Endometrium (tissue), 2 donors: ENCODE results near the gene SFTPA1.
"Not testable (repeated sequence)": the region's sequence is repeated elsewhere in the genome, so short reads cannot be mapped to it uniquely, and the experiment has no call there.

Experiments
- FAIRE-seq: peaks from 2 replicates; lab custom pipeline; 2012; peaks lifted over from hg19 to GRCh38; lab: Jason Lieb, UNC
- donor health status: control.
- donor health status: control.

The SFTPA1 gene

DNA sequence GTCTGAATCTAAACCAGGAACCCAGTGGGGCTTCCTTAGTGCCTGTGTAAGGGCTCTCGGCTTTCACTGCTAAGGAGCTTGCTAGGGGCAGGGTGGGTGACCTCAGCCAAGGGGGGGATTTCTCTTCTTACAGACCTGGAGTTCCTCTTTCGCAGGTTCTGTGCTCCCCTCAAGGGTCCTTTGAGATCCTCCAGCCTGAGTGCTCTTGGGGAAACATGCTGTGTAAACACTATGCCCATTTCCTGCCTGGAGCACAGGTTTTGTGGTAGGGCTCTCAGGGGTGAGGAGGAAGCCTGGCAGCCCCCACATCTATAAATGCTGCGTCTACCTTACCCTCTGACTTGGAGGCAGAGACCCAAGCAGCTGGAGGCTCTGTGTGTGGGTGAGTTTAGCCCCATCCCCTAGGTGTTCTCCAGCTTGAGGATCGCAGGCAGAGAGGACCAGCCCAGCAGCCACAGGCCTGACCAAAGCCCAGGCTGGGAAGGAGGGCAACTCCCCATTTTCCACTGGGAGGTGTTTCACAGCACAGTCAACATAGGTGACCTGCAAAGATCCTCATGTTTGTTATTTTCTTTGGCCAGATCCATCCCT is at the start of gene SFTPA1:
TSS of gene SFTPA1 (plus strand) at position 339 of the 591 bp plus-strand sequence. CDS start 887 bp downstream, outside the sequence.
- no peak for FAIRE-seq

DNA sequence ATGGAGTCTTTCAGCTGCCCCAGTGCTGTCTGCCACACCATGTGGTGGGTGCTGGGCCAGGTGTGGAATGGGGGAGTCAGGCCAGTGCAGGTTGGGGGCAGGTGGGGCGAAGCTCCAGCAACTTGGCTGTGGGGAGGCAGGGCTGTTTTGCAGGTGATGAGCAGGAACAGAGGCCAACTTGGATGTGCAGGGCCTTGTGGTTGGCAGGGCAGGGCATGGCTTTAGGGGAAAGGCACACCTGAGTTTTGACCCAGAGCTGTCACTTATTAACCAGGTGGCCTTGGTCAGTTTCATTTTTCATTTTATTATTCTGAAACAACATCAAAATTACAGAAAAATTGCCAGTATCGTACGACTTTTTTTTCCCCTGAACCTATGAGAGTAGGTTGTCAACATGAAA is 49.5 kb upstream of the SFTPA1 start:
- FAIRE-seq = no peak

DNA sequence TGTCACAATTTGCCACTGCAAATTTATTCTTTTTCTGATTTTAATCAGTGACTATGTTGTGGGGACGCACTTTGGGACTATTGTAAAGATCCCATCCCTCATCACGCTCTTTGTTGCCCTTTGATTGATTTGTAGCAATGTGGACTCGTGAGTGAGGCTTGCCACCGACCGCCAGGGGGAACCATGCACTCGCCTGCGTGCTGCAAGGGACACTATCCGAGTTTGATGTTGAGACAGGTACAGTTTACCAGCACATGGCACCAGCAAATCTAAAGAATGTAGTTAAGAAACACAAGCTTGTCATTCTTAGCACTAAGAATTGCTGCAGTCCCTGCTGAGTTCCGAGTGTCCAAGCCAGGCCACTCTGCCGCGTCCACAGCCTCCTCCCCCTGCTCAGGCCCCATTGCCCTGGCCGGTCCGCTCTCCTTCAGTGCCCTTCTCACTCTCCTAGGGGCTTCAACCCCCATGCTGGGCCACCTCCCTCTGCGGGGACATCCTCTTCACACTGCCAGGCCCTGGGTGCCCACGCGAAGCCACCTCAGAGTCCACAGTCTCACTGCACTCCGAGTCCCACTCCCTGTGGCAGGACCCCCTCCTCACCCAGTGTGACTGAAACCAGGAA is 48.5 kb upstream of the SFTPA1 start:
- no peak for FAIRE-seq

DNA sequence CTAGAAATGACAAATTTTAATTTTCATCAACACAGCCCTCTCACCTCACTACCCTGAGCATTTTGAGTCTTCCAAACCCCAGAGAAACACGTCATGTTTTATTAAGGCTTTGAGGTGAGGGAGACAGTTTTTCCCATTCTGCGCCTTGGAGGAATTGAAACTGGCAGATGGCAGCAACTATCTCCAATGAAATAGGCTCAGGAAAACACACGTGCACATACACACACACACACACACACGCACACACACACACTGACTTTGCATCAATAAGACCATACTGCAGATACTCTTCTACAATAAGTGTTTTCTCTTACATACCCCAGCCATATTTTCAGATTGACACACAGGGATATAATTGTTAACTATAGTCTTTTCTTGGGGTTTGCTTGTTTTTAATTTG is 47.3 kb upstream of the SFTPA1 start:
- FAIRE-seq = no peak

DNA sequence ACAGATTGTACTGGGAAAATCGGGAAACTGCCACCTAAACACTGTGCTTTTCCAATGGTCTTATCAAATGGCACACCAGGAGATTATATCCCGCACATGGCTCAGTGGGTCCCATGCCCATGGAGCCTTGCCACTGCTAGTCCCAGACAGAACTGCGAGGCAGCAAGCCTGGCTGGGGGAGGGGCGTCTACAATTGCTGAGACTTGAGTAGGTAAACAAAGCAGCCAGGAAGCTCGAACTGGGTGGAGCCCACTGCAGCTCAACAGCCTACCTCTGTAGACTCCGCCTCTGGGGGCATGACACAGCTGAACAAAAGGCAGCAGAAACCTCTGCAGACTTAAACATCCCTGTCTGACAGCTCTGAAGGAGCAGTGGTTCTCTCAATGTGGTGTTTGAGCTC is 40.1 kb upstream of the SFTPA1 start:
- FAIRE-seq = not testable (repeated sequence)

DNA sequence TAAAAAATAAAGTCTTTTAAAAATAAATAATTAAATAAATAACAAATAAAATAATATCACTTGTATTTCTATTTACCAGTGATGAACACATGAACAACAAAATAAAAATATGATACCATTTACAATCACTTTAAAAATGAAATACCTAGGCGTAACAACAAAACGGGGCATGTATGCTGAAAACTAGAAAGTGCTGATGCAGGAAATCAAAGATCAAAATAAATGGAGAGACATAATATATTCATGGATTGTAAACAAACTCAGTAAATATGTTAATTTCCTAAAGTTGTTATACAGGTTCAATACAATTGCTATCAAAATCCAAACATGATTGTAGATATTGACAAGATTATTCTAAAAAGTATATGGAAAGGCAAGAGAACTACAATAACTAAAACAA is 31.4 kb upstream of the SFTPA1 start:
- peak; percentile 74 for FAIRE-seq

DNA sequence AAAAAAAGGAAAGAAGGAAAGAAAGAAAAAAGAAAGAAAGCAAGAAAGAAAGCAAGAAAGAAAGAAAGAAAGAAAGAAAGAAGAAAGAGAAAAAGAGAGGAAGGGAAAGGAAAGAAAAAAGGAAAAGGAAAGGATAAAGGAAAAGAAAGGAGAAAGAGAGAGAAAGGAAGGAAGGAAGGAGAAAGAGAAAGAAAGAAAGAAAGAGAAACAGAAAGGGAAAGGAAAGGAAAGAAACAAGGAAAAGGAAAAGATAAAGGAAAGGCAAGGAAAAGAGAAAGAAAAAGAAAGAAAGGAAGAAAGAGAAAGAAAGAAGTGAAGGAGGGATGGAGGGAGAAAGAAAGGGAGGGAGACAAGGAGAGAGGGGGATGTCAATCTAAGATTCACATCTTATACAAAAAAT is 29.7 kb upstream of the SFTPA1 start:
- no peak for FAIRE-seq

DNA sequence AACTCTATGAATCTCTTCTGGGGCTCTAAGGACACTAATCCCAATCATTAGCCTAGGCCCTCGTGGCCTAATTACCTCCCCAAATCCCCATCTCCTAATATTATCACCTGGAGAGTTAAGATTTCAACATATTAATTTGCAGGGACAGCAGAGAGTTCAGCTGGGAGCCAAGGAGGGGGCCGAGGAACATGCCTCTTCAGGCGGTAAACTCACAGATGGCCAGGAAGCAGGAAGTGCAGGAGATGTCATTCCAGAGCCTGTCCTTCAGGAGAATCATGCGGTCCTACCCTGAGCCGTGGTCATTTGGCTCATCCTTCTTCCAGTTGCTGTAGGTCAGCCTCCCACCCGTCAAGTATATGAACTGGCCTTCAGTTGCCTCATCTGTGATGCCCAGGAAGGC is 28.6 kb upstream of the SFTPA1 start:
- FAIRE-seq = no peak

DNA sequence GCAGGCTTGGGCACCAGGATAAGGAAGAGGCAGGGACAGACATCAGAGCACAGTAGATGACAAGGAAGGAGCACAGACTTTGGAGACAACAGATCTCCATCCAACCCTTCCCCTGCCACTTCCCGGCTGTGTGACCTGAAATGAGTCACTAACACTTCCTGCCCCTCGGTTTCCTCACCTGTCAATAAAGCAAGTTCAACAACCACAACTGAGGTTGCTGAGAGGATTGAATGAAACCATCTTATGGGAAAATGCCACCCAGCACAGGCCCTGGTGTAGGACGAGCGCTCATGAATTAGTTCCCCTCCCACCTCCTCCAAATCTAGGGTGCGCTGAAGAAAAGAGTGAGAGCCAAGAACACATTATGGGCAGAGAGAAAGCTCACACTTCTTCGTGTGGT is 27.8 kb upstream of the SFTPA1 start:
- not testable (repeated sequence) for FAIRE-seq

DNA sequence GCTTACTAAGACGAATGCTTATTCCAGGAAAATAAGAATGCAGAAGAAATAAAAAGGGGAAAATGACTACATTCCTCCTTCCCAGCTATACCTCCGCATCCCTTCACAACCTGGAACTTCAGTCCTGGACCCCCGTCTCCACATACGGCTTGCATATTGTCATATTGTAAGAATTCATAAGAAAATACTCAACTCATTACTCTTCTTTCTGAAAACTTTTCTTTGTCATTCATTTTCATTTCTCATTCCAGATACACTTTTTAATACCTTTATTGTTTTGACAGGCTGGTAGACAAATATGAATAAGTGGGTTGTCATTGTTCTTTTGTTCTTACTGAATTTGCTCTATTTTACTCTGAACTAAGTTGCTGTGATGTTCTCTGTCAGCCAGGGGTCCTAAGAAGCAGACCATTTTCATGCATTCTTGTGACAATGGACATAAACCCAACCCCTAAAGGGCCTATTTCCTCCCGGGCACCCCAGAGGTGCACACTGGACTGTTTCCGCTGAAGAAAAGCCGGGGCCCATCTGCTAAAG is 27.2 kb upstream of the SFTPA1 start:
- no peak for FAIRE-seq

DNA sequence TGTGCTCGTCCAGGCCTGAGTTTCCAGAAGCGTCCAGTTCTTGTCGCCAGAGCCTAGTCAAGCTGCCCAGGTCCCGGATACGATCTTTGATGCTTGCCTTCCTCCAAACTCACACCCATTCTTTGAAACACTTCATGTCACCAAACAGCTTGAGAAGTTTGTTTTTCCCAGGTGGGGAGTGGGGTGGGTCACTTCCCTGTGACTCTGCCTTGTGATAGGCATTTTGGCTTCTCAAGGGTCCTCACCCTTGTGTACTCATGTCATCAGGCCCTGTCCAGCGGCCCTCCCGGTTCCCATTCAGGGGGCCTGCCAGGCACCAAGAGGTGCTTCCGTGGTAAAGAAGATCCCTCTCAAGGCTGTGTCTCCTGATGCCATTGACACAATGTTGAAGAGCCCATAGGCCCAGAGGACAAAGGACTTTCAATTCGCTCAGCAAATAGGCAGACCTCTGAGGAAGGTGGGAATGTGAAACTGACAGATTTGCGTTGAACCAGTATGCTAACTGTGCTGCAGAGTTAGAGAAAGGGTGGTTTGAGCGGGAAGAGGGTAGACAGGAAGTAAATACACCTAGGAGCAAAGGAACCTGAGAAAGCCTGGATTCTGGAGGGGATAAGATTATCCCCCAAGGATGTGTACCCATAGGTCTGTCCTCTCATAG is 24.7 kb upstream of the SFTPA1 start:
- no peak for FAIRE-seq

DNA sequence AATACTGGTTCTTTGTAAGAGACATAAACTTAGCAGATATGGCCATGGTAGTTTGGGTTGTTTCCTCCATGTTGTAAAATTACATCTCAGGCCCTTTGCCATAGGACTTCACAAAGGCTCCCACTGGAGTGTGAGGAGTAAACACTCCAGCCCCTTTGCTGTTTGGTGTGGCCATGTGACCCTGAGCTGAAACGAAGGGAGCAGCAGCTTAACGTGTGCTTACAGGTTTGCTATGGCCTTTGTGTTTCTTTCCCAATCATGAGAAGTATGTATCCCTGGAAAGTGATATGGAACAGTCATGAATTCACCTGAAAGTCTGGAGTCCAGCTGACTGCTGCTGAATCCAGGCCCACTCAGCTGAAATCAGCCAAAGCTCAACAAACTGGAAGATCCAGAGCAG is 23.8 kb upstream of the SFTPA1 start:
- no peak for FAIRE-seq

DNA sequence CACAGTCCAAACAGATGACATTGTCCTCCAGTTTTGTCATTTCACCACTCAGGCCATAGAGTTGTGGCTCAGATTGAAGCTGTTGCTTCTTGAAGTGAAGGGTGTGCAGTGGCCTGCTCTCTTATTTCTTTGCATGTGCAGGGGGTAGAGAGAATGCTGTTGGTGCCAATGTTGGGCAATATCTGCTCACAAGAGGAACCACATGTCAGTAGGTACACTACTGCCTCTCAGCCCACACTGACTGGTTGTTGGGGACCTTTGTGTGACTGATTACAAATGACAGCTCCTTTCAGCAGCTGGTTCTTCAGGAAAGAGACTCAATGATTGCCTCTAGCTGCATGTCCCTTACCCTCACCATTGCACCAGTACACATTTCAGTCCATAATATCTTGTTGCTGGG is 21.9 kb upstream of the SFTPA1 start:
- FAIRE-seq = no peak

DNA sequence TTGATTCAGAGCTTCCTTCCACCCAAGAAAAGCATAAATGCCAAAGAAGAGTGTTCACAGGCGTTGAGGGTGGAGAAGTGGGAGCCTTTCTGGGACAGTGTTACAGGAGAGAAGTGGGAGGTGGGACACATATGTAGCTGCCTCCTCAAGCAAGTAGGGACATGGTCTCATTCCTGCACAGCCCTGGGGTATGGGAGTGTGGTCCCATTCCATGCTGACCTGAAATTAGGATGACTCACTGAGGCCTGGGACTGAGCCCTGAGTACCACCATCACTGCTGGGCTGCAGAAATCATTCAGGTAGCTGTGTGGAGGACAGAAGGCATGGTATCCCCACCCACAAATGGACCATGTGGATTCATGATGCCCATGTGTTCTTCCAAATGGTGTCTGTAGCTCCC is 17.4 kb upstream of the SFTPA1 start:
- no peak for FAIRE-seq

DNA sequence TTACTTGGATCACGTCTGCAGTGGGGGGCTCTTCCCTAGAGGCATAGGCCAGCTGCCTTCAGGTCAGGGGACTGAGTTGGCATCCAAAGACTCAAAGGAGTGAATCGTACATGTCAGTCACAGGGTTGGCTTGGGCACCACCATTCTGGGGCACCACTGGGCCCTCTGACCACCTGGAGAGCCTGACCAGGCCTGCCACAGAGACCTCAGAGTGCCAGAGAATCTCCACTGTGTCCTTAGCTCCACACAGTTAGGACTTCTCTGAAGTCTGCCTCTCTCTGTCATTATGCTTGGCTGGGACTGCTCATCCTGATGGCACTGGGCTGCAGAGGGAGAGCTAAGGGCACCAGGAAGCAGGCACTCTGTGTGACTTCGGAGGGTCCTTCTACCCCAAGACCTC is 16.2 kb upstream of the SFTPA1 start:
- not testable (repeated sequence) for FAIRE-seq

DNA sequence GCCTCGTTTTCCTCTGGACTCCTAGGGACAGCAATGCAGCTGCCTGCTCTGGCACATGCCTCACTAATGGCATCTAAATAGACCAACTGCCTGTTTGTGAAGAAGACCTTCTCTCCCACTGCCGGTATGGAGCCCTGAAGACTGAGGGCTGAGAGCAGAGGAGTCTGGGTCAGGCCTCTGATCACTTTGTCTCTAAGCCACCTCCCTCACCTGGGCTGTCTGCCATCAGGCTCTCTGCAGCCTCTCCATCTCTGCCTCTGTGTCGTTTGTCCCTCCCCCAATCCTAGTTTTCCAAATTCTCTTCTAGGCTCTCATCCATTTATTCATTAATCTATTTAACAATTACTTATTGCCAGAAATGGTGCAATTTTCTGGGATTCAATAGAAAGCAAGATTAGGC is 15.2 kb upstream of the SFTPA1 start:
- no peak for FAIRE-seq

DNA sequence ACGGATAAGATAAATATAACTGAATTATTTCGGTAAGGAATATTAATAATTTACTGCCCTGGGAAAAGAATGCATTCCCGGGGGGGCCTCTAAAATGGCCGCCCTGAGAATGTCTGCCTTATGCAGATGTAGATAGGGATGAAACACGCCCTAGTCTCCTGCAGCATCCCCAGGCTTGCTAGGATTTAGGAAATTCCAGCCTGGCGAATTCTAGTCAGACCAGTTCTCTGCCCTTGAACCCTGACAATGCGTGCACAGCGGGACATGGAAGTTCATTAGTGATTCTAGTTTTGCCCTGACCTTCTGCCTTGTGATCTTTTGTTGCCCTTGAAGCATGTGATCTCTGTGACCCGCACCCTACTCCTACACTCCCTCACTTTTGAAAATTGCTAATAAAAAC is 11.1 kb upstream of the SFTPA1 start:
- FAIRE-seq = not testable (repeated sequence)

DNA sequence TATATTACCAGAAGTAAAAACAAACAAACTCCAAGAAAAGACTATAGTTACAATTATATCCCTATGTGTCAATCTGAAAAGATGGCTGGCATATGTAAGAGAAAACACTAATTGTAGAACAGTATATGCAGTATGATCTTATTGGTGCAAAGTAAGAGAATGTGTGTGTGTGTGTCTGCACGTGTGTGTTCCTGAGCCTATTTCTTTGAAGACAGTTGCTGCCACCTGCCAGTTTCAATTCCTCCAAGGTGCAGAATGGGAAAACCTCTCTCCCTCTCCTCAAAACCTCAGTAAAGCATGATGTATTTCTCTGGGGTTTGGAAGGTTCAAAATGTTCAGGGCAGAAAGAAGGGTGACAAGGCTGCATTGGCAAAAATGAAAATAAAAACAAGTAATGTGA is 8.8 kb upstream of the SFTPA1 start:
- FAIRE-seq = no peak

DNA sequence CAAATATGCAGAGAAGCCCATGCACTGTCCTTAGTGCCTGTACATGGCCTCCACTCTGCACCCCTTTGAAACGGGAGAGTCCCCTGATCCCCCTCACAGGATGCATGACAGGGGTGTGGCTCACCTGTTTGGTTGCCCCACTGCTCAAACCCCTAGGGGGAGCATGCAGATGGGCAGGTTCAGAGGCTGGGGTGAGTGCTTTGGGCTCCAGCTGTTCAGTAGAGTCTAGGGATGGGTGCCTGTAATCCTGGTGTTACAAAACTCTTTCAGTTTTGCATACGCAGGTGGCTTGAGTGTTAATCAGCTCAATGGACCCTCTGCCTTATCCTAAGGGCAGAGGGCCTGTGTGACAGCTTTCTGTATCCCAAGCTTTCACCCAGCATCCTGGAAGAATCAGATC is 7.8 kb upstream of the SFTPA1 start:
- no peak for FAIRE-seq

DNA sequence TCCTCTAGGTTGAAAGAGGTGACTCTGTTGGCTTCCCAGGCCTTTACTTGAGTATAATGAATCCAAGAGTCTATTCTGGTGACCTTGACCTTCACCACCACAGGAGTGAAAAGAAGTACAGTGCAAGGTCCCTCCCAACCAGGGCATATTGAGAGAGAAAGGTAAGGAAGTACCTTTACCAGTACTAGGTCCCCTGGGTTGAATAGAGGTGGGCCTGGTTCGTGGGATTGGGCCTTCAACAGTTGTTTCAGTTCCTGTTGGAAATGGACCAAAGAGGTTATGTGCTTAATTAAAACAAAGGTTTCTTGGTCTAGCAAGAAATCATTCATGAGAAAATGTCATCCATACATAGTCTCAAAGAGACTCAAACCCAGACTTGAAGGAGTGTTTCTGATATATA is 6.4 kb upstream of the SFTPA1 start:
- no peak for FAIRE-seq

DNA sequence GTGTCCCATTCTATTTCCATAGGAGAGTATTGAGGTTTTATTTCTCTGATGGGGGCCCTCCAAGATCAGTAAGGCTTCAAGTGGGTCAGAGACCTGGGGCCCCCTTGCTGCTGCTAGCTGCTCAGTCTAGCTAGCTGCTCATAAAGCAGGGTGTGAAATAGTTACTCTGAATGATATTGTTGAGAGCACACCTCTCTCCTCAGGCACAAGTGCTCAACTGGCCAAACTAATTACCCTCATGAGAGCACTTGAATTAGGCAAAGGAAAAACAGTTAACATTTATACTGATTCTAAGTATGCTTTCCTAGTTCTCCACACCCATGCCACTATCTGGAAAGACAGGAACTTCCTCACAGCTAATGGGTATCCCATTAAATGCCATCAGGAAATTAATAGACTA is 5.4 kb upstream of the SFTPA1 start:
- no peak for FAIRE-seq

DNA sequence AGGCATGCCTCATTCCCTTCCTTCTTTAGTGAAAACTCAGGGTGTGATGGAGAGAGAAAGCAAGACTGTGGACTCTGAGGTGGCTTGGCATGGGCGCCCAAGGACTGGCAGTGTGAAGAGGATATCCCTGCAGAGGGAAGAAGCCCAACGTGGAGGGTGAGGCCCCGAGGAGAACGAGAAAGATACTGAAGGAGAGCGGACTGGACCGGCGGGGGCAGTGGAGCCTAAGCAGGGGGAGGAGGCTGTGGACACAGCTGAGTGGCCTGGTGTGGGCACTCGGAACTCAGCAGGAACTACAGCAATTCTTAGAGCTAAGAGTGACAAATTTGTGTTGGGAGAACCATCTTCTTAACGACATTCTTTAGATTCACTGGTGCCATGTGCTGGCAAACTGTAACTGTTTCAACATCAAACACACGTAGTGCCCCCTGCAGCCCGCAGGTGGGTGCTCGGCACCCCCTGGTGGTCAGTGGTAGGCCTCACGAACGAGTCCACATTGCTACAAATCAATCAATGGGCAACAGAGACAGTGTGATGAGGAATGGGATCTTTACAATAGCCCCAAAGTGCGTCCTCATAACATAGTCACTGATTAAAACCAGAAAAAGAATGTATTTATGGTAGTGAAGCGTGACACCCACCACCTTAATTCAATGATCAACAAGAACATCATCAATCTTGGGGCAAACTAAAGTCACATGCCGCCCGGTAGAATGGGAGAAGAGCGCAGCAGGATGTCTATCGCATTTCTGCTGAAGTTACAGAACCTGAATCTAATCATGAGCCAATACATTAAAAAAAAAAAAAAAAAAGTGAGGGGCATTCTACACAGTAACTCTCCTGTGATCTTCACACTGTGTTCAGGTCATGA is 2.0 kb upstream of the SFTPA1 start:
- FAIRE-seq = no peak
